K562 (cell line): ENCODE data around the gene SOAT2. TPM values are rescaled to one million over a fixed set of nuclear protein-coding genes. Genes with fewer than 3 reads are reported as not detected.

Experiments
- HCFC1 ChIP-seq: IDR thresholded peaks from 2 replicates; pipeline ENCODE4 v1.6.1; 2012; ENCODE audit warnings: low read depth, low read length, improper control_type of control experiment
- NFE2 ChIP-seq: IDR thresholded peaks from 2 replicates; pipeline ENCODE4 v1.6.1; 2014; ENCODE audit warnings: antibody characterized with exemption, low read depth
- RB1 ChIP-seq: fragments of 450-650 bp; IDR thresholded peaks from 2 replicates; pipeline ENCODE4 v1.6.1; 2017; ENCODE audit warnings: low read depth, mild to moderate bottlenecking
- RBFOX2 ChIP-seq: fragments of 200-400 bp; formaldehyde crosslinking; IDR thresholded peaks from 2 replicates; pipeline ENCODE4 v1.6.1; 2017; ENCODE audit warnings: low read depth, mild to moderate bottlenecking, low read length, moderate library complexity
- RFX1 ChIP-seq: fragments of 450-650 bp; IDR thresholded peaks from 2 replicates; pipeline ENCODE4 v1.6.1; 2016; ENCODE audit warnings: mild to moderate bottlenecking, moderate library complexity
- SRSF7 ChIP-seq: fragments of 200-400 bp; formaldehyde crosslinking; optimal IDR thresholded peaks from 2 replicates; pipeline ENCODE3; 2017; ENCODE audit warnings: mild to moderate bottlenecking, low read depth, low read length
- ZNF3 ChIP-seq: fragments of 250-450 bp; sonication (Bioruptor Pico); IDR thresholded peaks from 2 replicates; pipeline ENCODE4 v1.5.0; 2021; ENCODE audit warnings: mild to moderate bottlenecking, moderate library complexity
- polyA plus RNA-seq, 8 experiments: library from polyadenylated mRNA; depleted of rRNA in 4 of 8; stranded (reverse) in 5 of 8; unstranded in 3 of 8; fragments of >200 nt; fragmentation: Nextera tagmentation in 2 of 8; fragmentation: Illumina TruSeq in 1 of 8; extraction: Ambion mirVana in 2 of 8; extraction: Trizol in 1 of 8; gene quantifications; 2 replicates each; pipeline versions ENCODE4 v1.2.1 to v1.2.3, GENCODE V29; 2011 to 2014; ENCODE audit warnings: inconsistent platforms in 1 of 8, missing spikeins in 1 of 8
- total RNA-seq, 7 experiments: library from RNA; depleted of rRNA in 6 of 7; stranded (reverse); fragments of >200 nt in 6 of 7; fragmentation: Illumina TruSeq in 2 of 7; extraction: Trizol in 2 of 7; gene quantifications; 2 replicates each; pipeline versions ENCODE4 v1.2.1 to v1.2.3, GENCODE V29; 2011 to 2021; ENCODE audit warnings: low replicate concordance in 1 of 7
- TF ChIP-seq, protein P1 (sequence below), 3 experiments: fragments of 200-800 bp in 1 of 3; fragments of 250-450 bp in 1 of 3; fragments of 450-650 bp in 1 of 3; sonication (Bioruptor Pico) in 1 of 3; sonication (Bioruptor generic) in 1 of 3; formaldehyde crosslinking in 1 of 3; IDR thresholded peaks; 2 replicates each; pipeline versions ENCODE4 v1.6.1 to v1.8.0; 2016 to 2022; ENCODE audit warnings: mild to moderate bottlenecking in 2 of 3, missing genetic modification characterization in 2 of 3, missing compliant biosample characterization in 1 of 3, moderate library complexity in 1 of 3
- TF ChIP-seq, protein P2 (sequence below): fragments of 450-650 bp; IDR thresholded peaks from 2 replicates; pipeline ENCODE4 v1.6.1; 2014; ENCODE audit warnings: low read depth, mild to moderate bottlenecking, moderate library complexity, borderline replicate concordance
- TF ChIP-seq, protein P3 (sequence below): fragments of 450-650 bp; formaldehyde crosslinking; IDR thresholded peaks from 2 replicates; pipeline ENCODE4 v1.4.0; 2020; ENCODE audit warnings: mild to moderate bottlenecking, moderate library complexity

SOAT2 gene
- total and polyA plus RNA-seq, 9 of the 15 experiments (the other 6 are each of a cell fraction or from before 2014, with no cell fraction given), result 0.04 TPM; not detected in 8

DNA sequence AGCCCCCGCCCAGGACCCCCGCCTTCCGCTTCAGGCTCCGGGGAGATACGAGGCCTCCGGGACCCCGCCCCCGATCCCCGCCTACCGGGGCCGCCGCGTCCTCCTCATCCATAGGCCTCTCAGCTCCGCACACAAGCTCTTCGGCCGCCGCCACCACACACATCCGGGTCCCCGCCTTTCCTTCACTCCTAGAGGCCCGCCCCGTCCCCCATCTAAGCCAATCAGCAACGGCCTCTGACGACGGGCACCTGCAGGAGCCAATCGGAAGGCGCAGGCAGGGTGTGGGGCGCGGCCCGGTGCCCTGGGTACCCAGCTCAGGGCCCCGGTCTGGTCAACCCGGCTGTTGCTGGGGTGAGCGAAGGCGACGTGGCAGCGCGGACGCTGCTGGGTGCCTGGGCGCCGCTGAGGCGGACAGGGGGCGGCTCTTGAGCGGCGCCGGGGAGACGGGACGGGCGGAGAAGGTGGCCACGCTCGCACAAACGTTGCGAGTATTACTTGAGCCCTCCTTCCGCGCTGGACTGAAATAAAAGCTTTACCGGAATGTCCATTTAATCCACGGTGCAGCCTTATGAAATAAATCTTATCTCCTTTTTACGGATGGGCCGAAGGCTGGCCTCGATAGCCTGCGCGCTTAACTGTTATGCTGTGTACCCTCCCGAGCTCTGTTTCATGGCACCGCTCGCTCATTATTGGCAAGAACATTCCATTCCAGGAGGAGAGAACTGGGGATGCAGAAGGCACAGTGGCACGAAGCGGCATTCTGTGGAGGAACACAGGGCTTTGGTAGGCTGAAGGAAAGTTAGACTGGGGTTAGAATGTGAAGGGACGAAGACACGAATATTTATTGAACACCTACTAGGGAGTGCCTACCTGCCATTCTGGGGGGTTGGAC is 23.8 kb upstream of the SOAT2 start, which contains the start of gene SPRYD3 (continued):
- TF ChIP-seq, protein P1, sequence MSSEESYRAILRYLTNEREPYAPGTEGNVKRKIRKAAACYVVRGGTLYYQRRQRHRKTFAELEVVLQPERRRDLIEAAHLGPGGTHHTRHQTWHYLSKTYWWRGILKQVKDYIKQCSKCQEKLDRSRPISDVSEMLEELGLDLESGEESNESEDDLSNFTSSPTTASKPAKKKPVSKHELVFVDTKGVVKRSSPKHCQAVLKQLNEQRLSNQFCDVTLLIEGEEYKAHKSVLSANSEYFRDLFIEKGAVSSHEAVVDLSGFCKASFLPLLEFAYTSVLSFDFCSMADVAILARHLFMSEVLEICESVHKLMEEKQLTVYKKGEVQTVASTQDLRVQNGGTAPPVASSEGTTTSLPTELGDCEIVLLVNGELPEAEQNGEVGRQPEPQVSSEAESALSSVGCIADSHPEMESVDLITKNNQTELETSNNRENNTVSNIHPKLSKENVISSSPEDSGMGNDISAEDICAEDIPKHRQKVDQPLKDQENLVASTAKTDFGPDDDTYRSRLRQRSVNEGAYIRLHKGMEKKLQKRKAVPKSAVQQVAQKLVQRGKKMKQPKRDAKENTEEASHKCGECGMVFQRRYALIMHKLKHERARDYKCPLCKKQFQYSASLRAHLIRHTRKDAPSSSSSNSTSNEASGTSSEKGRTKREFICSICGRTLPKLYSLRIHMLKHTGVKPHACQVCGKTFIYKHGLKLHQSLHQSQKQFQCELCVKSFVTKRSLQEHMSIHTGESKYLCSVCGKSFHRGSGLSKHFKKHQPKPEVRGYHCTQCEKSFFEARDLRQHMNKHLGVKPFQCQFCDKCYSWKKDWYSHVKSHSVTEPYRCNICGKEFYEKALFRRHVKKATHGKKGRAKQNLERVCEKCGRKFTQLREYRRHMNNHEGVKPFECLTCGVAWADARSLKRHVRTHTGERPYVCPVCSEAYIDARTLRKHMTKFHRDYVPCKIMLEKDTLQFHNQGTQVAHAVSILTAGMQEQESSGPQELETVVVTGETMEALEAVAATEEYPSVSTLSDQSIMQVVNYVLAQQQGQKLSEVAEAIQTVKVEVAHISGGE (CRISPR knock-in tag; IDR thresholded peaks at IDR 0.05), result peak in 1 of 3 experiments; percentile 73; a peak in 2 of 6 replicates
- TF ChIP-seq SRSF7 (no peak), RFX1 (peak; percentile 57; the same call in 1 of the 2 replicates), ZNF3 (no peak), RB1 (peak; percentile 79), HCFC1 (0 out of 2 replicates have a peak, but pooled peaks have one; percentile 19), RBFOX2 (peak; percentile 94), NFE2 (no peak)
- TF ChIP-seq, protein P2, sequence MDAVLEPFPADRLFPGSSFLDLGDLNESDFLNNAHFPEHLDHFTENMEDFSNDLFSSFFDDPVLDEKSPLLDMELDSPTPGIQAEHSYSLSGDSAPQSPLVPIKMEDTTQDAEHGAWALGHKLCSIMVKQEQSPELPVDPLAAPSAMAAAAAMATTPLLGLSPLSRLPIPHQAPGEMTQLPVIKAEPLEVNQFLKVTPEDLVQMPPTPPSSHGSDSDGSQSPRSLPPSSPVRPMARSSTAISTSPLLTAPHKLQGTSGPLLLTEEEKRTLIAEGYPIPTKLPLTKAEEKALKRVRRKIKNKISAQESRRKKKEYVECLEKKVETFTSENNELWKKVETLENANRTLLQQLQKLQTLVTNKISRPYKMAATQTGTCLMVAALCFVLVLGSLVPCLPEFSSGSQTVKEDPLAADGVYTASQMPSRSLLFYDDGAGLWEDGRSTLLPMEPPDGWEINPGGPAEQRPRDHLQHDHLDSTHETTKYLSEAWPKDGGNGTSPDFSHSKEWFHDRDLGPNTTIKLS, result peak; percentile 97
- TF ChIP-seq, protein P3, sequence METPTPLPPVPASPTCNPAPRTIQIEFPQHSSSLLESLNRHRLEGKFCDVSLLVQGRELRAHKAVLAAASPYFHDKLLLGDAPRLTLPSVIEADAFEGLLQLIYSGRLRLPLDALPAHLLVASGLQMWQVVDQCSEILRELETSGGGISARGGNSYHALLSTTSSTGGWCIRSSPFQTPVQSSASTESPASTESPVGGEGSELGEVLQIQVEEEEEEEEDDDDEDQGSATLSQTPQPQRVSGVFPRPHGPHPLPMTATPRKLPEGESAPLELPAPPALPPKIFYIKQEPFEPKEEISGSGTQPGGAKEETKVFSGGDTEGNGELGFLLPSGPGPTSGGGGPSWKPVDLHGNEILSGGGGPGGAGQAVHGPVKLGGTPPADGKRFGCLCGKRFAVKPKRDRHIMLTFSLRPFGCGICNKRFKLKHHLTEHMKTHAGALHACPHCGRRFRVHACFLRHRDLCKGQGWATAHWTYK (CRISPR knock-in tag), result peak; percentile 75; the same call in 1 of the 2 replicates
